Memory B cell (primary cell): ENCODE results near the gene IRGQ.
A peak's percentile ranks its signal among the peaks of the same experiment; 100 is the strongest.

Experiments used
- ATAC-seq: fragments of 150-1000 bp; cut with Tn5 transposase; 2 replicates; pipeline ENCODE4 v1.10.0; 2021; ENCODE audit warnings: low read depth, mild to moderate bottlenecking, moderate library complexity
- DNase-seq, 2 donors: peaks; one replicate each; pipeline ENCODE4 v3.0.0; 2022; ENCODE audit warnings: low spot score in 2 of 2
- H3K27ac Mint-ChIP-seq: one replicate; pipeline ENCODE4 v1.8.0; 2022; ENCODE audit warnings: mild to moderate bottlenecking, moderate library complexity, mixed read lengths
- H3K27me3 Mint-ChIP-seq: one replicate; pipeline ENCODE4 v1.8.0; 2022; ENCODE audit warnings: mixed read lengths
- H3K36me3 Mint-ChIP-seq: one replicate; pipeline ENCODE4 v1.8.0; 2022; ENCODE audit warnings: mild to moderate bottlenecking, mixed read lengths
- H3K4me1 Mint-ChIP-seq: one replicate; pipeline ENCODE4 v1.8.0; 2022; ENCODE audit warnings: mixed read lengths
- H3K4me3 Mint-ChIP-seq: one replicate; pipeline ENCODE4 v1.8.0; 2022; ENCODE audit warnings: mild to moderate bottlenecking, moderate library complexity, mixed read lengths
- H3K9me3 Mint-ChIP-seq: one replicate; pipeline ENCODE4 v1.8.0; 2022; ENCODE audit warnings: mixed read lengths

The IRGQ gene

DNA sequence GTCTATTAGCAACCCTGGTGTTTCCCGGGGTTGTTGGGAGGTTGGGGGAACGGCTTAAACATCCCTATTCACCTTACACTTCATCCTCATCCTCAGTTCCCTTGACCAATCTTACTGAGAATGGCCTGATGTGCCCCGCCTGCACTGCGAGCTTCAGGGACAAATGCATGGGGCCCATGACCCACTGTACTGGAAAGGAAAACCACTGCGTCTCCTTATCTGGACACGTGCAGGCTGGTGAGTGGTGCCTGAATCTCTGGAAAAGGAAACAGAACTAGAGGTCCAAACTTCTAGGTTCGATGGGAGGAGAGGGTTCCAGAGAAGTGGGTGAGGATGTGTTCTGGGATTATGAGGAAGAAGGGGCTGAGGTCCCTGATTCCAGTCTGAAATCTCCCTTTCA is 14.5 kb downstream of the IRGQ start:
- no peak overlapping the region for H3K27ac Mint-ChIP-seq

DNA sequence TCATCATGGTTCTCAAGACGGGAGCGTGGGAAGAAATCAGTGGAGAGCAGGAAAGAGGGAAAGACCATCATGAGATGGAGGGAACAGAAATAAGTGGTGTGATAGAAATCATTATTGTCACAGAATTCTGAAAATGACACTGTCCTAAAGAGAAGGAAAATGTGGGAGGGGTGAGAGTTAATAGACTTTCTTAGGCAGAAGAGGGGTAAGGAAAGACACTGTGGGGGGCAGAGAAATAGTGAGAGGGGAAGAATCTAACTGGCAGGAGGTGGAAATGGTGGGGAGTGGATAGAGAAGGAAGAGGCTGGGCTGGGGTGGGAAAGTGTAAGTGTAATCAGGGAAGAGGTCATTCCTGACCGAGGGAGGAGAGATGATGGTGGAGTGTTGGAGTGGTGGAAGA is 17.1 kb downstream of the IRGQ start:
- Mint-ChIP-seq H3K4me1 (peaks cover 25% of the 10 kb centered on the region), H3K4me3 (no peak overlapping the region), H3K27ac (no peak overlapping the region), H3K27me3 (peaks cover 4% of the 10 kb centered on the region), H3K36me3 (peaks cover 2% of the 10 kb centered on the region), H3K9me3 (no peaks in the 10 kb centered on the region)
- DNase-seq (no peak), ATAC-seq (no peak)

More for the DNA sequence above, 14.5 kb downstream of the IRGQ start:
- Mint-ChIP-seq H3K27me3 (peaks cover 4% of the 10 kb centered on the region), H3K9me3 (no peaks in the 10 kb centered on the region), H3K36me3 (peaks cover 4% of the 10 kb centered on the region), H3K4me3 (no peak overlapping the region), H3K4me1 (peaks cover 24% of the 10 kb centered on the region)
- ATAC-seq, result no peak
- DNase-seq, result no peak

DNA sequence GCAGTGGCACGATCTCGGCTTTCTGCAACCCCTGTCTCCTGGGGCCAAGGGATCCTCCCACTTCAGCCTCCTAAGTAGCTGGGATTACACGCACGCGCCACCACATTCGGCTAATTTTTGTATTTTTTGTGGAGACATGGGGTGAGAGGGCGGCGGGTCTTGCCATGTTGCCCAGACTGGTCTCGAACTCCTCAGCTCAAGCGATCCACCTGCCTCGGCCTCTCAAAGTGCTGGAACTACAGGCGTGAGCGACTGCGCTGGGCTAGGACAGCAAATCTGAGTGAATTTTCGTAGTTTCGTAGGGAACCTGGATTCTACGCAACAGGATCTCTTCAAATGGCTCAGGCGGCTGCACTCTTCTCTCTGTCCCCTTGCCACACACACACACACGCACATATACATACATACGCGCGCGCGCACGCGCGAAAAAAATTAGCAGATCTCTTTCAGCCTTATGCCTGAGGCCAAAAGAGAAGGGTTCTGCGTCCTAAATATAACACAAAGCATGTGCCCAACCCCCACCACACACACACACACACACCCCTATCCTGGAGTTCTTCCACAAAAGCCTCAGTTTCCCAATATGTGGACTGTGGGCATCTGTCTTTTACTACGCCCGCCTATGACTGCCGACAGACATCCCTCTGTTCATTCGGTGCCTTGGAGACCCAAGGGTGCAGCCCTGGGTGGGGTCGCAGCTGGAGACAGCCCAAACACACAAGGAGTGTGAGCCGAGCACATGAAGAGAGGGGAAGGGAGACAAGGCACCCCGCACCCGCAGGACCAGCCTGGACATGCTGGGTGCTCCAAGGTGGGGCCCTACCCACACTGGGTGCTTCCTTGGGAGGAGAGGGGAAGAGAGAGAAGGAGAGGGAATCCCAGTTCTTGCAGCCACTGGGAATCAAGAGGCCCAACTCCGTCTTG is 19.7 kb downstream of the IRGQ start:
- Mint-ChIP-seq H3K4me1 (peaks cover 33% of the 10 kb centered on the region), H3K36me3 (peaks cover 4% of the 10 kb centered on the region), H3K4me3 (peak overlapping the region; percentile 91), H3K27me3 (peaks cover 4% of the 10 kb centered on the region), H3K27ac (peak overlapping the region; percentile 98), H3K9me3 (no peaks in the 10 kb centered on the region)
- ATAC-seq, result no peak
- no peak for DNase-seq

DNA sequence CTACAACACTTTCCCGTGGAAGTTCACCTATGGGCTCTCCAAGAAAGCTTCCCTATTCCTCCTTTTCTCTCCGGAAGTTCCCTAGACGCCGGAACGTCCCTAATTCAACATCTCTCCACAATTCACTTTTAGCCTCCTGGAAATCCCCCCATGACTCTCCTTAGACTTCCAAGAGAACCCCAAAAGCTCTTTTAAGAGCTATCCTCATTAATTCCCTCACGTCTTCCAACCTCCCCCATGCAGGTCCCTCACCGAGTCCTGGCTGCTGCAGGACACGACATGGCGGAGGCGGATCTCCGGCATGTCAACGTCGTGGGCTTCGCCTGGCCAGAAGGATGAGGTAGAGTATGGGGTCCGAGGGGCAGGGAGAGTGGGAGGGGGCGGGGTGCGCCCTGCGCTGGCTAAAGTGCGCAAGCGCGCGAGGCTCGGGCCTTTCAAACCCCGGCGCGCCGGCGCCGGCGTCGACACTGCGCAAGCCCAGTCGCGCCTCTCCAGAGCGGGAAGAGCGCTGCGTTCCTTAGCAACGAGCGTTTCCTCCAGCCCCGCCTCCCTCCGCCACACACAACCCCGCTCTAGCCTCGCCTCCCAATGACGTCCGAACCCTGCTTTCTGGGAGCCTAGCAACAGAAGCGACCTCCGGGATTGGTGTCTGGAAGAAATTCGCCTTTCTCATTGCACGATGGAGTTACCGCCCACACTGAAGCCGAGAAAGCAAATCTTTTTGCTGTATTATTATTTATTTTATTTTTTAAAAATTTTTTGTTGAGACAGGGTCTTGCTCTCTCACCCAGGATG is 20.6 kb downstream of the IRGQ start, which contains the start of the genes PINLYP and XRCC1:
Gene PINLYP, plus strand, starts transcription at position 646 of the 795 bp plus-strand sequence. CDS start 1,391 bp downstream, outside the sequence.
Gene XRCC1, minus strand, starts transcription at position 372 of the 795 bp plus-strand sequence. Its CDS starts 69 bp downstream, at position 303.
- H3K4me1 Mint-ChIP-seq, result peaks cover 35% of the 10 kb centered on the region
- peak; percentile 79 to 94 for DNase-seq
- peaks cover 6% of the 10 kb centered on the region for H3K36me3 Mint-ChIP-seq
- H3K4me3 Mint-ChIP-seq, result peak within 1 kb of the TSS; percentile 91
- ATAC-seq, result peak; percentile 99
- H3K9me3 Mint-ChIP-seq, result no peaks in the 10 kb centered on the region
- peaks cover 4% of the 10 kb centered on the region for H3K27me3 Mint-ChIP-seq
- H3K27ac Mint-ChIP-seq, result peak within 1 kb of the TSS; percentile 98

DNA sequence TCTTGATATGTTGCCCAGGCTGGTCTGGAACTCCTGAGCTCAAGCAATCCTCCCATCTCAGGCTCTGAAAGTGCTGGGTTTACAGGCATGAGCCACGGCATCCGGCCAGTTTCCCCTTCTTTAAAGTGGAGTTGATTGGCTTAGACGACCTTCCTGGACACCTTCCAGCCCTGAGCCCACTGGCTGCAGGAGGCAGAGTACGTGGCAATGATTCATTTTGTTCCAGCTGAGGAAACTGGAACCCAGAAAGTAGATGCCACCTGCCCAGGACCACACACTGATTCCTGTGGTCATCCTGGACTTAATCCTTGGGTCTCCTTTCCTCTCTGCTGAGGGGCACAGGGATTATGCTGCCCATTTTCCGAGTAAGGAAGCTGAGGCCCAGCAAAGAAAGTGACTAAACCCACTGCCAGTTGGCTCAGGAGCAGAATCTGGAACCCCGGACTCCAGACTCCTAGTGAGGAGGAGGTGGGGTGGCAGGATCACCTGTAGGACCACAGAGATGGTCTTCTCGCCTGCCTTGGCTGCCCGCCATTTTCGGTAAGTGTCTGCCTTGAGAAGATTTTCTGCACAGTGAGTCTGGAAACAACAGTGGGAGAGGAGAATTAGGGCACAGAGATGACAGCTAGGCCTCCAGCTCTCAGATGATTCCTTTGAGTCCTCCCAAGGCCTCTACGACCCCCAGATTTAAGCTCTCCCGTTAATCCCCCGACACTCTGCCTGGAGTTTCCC is 21.3 kb downstream of the IRGQ start:
- Mint-ChIP-seq H3K4me3 (peak overlapping the region; percentile 91), H3K27ac (peak overlapping the region; percentile 98), H3K36me3 (peaks cover 6% of the 10 kb centered on the region), H3K4me1 (peaks cover 31% of the 10 kb centered on the region), H3K27me3 (peaks cover 4% of the 10 kb centered on the region), H3K9me3 (no peaks in the 10 kb centered on the region)
- DNase-seq (no peak), ATAC-seq (no peak)

DNA sequence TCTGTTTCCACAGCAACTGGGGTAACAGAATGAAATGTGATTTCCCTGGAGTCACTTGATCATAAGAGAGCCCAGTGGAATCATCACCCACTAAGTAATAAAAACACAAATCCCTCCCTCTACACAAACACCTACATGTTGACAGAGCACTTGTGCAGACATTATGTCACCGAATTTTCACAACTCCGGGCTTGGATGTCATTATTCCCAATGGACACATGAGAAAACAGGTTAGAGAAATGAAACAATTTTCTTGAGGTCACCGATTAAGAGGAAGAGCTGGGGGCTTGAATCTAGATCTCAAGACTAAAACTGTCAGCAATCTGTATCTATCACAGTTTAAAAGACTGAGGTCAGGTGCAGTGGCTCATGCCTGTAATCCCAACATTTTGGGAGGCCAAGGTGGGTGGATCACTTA is 23.8 kb downstream of the IRGQ start:
- peaks cover 5% of the 10 kb centered on the region for H3K36me3 Mint-ChIP-seq
- ATAC-seq (no peak), DNase-seq (no peak)
- peaks cover 24% of the 10 kb centered on the region for H3K4me1 Mint-ChIP-seq
- no peak overlapping the region for H3K4me3 Mint-ChIP-seq
- H3K27ac Mint-ChIP-seq, result peak overlapping the region; percentile 17
- H3K9me3 Mint-ChIP-seq, result no peaks in the 10 kb centered on the region
- H3K27me3 Mint-ChIP-seq, result no peaks in the 10 kb centered on the region

DNA sequence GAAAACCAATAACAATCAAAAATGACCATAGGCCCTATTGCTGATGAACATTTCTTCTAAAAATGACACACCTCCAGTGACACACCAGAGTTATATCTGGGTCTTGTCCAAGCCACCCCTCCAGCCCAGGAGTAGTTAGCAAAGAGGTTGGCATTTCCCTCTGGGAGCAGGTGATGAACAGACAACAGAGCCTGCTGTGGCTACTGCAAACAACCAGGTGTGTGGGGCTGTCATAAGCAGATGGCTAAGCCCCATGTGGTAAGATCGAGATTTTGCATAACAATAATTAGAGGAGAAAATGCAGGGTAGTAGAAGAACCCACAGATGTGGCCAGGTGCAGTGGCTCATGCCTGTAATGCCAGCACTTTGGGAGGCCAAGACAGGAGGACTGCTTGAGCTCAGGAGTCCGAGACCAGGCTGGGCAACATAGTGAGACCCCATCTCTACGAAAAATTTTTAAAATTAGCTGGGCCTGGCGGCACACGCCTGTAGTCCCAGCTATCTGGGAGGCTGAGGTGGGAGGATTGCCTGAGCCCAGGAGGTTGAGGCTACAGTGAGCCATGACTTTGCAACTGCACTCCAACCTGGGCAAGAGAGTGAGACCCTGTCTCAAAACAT is 25.7 kb downstream of the IRGQ start:
- peak overlapping the region; percentile 45 for H3K27ac Mint-ChIP-seq
- ATAC-seq (peak; percentile 43), DNase-seq (no peak)
- peaks cover 22% of the 10 kb centered on the region for H3K4me1 Mint-ChIP-seq
- H3K9me3 Mint-ChIP-seq, result no peaks in the 10 kb centered on the region
- H3K27me3 Mint-ChIP-seq, result no peaks in the 10 kb centered on the region
- no peak overlapping the region for H3K4me3 Mint-ChIP-seq
- H3K36me3 Mint-ChIP-seq, result peaks cover 8% of the 10 kb centered on the region

DNA sequence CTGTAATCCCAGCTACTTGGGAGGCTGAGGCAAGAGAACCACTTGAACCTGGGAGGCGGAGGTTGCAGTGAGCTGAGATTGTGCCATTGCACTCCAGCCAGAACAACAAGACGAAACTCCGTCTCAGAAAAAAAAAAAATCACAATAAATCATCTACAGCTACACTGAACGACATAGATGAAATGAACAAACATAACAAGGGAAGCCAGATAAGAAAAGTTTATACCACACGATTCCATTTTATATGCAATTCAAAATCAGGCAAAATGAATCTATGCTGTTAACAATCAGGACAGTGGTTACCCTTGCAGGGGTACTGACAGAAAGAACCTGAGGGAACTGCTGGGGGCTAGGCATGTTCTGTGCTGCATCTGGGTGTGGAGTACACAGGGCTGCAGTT is 26.3 kb downstream of the IRGQ start:
- Mint-ChIP-seq H3K36me3 (peaks cover 8% of the 10 kb centered on the region), H3K27ac (no peak overlapping the region), H3K9me3 (no peaks in the 10 kb centered on the region), H3K4me3 (no peak overlapping the region), H3K4me1 (peaks cover 21% of the 10 kb centered on the region), H3K27me3 (no peaks in the 10 kb centered on the region)
- ATAC-seq, result no peak
- DNase-seq, result no peak

DNA sequence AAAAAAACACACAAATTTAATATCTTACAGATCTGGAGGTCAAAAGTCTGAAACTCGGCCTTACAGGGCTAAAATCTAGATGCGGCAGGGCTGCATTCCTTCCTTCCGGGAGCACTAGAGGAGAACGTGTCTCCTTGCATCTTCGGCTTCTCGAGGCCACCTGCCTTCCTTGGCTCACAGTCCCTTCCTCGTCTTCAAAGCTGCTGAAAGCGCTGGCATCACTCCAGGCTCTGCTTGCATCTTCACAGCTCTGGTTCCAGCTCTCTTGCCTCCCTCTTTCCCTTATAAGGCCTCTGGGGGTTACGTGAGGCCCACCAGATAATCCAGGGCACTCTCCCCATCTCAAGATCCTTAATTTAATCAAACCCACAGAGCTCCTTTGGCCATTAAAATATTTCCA is 31.1 kb downstream of the IRGQ start:
- Mint-ChIP-seq H3K4me3 (no peak overlapping the region), H3K27me3 (no peaks in the 10 kb centered on the region), H3K27ac (peak overlapping the region; percentile 84), H3K36me3 (peaks cover 13% of the 10 kb centered on the region), H3K4me1 (peaks cover 41% of the 10 kb centered on the region), H3K9me3 (no peaks in the 10 kb centered on the region)
- DNase-seq (no peak), ATAC-seq (no peak)

DNA sequence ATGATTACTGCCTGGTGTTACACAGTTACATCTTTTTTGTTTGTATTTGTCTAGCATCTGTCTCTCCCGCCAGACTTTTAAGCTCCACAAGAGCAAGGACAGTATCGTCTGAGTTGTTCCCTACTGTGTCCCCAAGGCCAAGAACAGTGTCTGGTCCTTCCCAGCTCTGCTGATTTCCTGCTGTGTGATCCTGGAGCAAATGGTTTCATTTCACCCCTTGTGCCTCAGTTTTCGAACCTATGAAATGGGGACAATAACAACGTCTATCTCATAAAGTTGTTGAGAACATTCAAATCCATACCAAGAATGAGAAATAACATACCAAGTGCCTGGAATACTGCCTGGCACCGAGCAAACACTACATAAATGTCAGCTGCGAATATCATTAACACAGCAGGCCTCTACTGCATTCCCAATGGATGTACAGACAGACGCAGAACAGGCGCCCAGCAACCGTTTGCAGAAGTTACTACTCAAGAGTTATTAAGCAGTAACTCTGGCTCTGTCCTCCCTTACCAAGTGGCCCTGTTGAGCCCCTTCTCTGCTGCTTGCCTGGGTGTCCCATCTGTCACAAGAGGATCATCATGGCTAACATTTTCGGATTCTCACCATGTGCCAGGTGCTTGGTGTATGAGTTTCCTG is 32.0 kb downstream of the IRGQ start:
- H3K27me3 Mint-ChIP-seq, result no peaks in the 10 kb centered on the region
- ATAC-seq (no peak), DNase-seq (no peak)
- H3K4me1 Mint-ChIP-seq, result peaks cover 41% of the 10 kb centered on the region
- H3K9me3 Mint-ChIP-seq, result no peaks in the 10 kb centered on the region
- H3K27ac Mint-ChIP-seq, result peak overlapping the region; percentile 84
- H3K4me3 Mint-ChIP-seq, result no peak overlapping the region
- H3K36me3 Mint-ChIP-seq, result peaks cover 15% of the 10 kb centered on the region

DNA sequence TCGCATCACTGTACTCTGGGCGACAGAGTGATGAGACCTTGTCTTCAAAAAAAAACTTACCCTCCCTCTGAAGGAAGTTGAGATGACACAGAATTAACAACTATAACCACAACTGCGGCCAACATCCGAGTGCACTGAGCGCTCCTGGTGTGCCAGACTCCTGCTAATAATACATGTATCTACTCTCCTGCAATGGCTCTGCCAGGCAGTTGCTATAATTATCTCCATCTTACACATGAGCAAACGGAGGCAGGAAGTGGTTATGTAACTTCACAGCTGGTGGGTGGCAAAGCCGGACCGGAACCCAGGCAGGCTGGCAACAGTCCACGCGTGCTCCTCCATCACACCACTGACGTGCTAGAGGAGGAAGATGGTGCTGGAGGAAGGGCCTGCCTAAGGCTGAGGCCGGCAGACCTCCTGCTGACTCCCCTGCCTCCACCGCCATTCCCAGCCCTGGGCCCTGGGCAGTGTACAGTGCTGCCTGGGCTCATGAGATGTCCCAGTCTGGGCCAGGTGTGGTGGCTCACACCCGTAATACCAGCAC is 33.2 kb downstream of the IRGQ start:
- ATAC-seq, result peak; percentile 91
- Mint-ChIP-seq H3K36me3 (peaks cover 13% of the 10 kb centered on the region), H3K9me3 (no peaks in the 10 kb centered on the region), H3K4me3 (peak overlapping the region; percentile 67), H3K27ac (peak overlapping the region; percentile 84), H3K27me3 (no peaks in the 10 kb centered on the region), H3K4me1 (peaks cover 41% of the 10 kb centered on the region)
- peak; percentile 64 to 71 for DNase-seq

DNA sequence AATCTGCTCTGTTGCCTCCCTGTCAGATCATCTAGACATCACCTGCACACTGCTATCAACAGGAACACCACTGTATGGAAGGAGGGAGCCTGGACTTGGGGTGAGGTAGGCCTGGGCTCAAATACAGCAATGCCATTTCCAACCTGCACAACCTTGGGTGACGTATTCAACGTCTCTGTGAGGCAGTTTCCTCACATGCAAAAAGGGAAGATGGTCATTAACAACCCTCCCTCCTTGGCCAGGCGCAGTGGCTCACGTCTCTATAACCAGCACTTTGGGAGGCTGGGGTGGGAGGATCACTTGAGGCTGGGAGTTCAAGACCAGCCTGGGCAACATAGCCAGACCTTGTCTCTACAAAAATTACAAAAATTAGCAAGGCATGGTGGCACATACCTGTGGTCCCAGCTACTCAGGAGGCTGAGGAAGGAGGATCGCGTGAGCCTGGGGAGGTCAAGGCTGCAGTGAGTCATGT is 33.7 kb downstream of the IRGQ start:
- Mint-ChIP-seq H3K9me3 (no peaks in the 10 kb centered on the region), H3K27me3 (no peaks in the 10 kb centered on the region), H3K4me3 (peak overlapping the region; percentile 67), H3K4me1 (peaks cover 41% of the 10 kb centered on the region), H3K36me3 (peaks cover 15% of the 10 kb centered on the region), H3K27ac (peak overlapping the region; percentile 84)
- no peak for ATAC-seq
- DNase-seq, result no peak
